ENCODE data around the gene MYO16.

Gene MYO16

DNA sequence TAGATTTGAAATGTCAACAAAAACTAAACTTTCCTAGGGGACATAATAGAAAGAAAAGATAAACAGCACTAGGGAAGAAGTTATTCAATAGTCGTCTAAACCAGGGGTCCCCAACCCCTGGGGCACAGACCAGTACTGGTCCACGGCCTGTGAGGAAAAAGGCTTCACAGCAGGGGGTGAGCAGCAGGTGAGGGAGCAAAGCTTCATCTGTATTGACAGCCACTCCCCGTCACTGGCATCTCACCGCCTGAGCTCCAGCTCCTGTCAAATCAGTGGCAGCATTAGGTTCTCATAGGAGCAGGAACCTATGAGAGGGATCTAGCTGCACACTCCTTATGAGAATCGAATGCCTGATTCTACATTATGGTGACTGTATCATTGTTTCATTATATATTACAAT is 382.7 kb downstream of the MYO16 start:
- DNase-seq (ENCODE audit: low read depth): no peak
- TF ChIP-seq CTCF (conservative IDR thresholded peaks at IDR 0.05; ENCODE audit: low read depth, low read length): no peak
- no peak overlapping the region for H3K4me3 ChIP-seq (ENCODE audit: low read length)

- no peak overlapping the region for H3K4me3 ChIP-seq (ENCODE audit: low read length)
- no peak for DNase-seq (ENCODE audit: low read depth)
- no peak for TF ChIP-seq CTCF (conservative IDR thresholded peaks at IDR 0.05; ENCODE audit: low read depth, low read length)
Observed at GRCh38 chr13:109021558-109021957, 392.1 kb downstream of the MYO16 start.

DNA sequence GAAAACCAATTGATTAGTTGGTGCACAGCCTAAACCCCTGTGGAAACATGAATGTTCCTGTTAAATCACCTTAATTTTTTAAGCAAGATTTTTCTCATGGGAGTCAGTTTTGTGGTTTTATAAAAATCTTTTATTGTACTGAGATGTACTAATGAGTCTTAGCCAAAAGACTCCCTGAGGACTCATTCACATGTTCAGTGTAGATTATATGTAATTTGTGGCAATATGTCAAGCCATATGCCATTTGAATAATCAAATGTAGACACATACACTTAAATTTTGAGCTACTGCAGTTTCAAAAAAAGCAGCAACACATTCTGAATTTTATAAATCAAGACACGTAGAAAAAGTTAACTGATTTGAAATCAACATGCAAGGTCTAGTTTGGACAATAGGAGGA is 395.2 kb downstream of the MYO16 start:
- no peak overlapping the region for H3K4me3 ChIP-seq (ENCODE audit: low read length)
- DNase-seq (ENCODE audit: low read depth): no peak
- no peak for TF ChIP-seq CTCF (conservative IDR thresholded peaks at IDR 0.05; ENCODE audit: low read depth, low read length)

DNA sequence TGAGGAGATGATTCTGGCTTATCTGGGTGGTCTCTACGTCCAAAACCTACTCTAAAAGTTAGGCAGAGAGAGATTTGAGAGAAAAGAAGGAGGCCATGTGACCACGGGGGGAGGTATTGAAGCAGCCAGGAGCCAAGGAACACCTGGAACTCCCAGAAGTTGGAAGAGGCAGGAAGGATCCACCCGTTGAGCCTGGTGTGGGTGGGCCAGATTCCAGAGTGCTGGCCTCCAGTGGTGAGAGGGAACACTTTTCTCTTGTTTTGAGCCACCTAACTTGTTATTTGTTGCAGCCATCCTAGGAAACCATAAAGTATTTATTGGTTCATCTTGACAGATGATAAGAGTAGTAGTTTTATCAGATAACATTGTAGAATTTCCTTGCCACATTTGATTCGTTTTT is 396.9 kb downstream of the MYO16 start:
- no peak for TF ChIP-seq CTCF (conservative IDR thresholded peaks at IDR 0.05; ENCODE audit: low read depth, low read length)
- no peak for DNase-seq (ENCODE audit: low read depth)
- no peak overlapping the region for H3K4me3 ChIP-seq (ENCODE audit: low read length)

GRCh38 chr13:109028624-109029023 is 399.2 kb downstream of the MYO16 start:
- no peak for DNase-seq (ENCODE audit: low read depth)
- TF ChIP-seq CTCF (conservative IDR thresholded peaks at IDR 0.05; ENCODE audit: low read depth, low read length): no peak
- no peak overlapping the region for H3K4me3 ChIP-seq (ENCODE audit: low read length)

GRCh38 chr13:109033090-109033489 is 403.7 kb downstream of the MYO16 start:
- no peak for TF ChIP-seq CTCF (conservative IDR thresholded peaks at IDR 0.05; ENCODE audit: low read depth, low read length)
- DNase-seq (ENCODE audit: low read depth): no peak
- no peak overlapping the region for H3K4me3 ChIP-seq (ENCODE audit: low read length)

DNA sequence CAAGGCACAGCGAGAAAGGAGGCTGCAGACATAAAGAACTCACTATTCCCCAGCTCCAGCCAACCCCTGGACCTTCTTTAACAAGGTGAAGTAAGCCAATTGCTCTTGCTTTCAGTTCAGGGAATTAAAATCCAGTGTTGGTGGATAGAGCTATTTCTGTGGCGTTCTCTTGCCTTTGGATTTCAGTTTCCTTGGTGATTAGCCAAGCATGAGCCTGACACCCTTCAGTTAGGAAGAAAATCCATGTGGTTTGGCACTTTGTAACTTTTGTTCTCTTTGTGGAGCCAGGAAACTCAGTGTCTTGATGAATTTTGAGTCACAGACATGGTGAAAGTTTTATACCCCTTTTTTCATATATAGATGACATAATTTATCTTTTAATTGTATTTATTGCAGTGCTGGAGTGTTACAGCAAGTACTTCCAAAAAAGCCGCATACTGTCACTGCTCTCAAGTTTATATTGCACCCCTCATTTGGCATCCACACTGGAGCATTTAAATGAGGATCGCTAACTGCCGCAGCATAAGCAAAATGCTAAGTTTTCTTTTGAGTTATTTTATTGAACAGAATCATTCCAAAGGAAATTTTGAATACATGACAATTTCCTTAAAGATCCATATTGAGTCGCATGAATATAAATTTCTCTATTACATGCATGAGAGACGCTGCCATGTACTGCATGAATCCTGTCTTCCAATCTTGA is 406.8 kb downstream of the MYO16 start:
- peak; percentile 48 for DNase-seq (ENCODE audit: low read depth)
- TF ChIP-seq CTCF (conservative IDR thresholded peaks at IDR 0.05; ENCODE audit: low read depth, low read length): no peak
- no peak overlapping the region for H3K4me3 ChIP-seq (ENCODE audit: low read length)
